ENCODE results near the gene SLC35F6. TPM values are rescaled to one million over a fixed set of nuclear protein-coding genes. Genes with fewer than 3 reads are reported as not detected.
"Not testable (repeated sequence)": the region's sequence is repeated elsewhere in the genome, so short reads cannot be mapped to it uniquely, and the experiment has no call there.

Gene SLC35F6
- total and polyA plus RNA-seq, 9 donors, result 11.1 to 53.5 (median 26.8) TPM

GRCh38 chr2:26757873-26758789 lies 6.0 kb upstream of the SLC35F6 start:
- Histone ChIP-seq H3K36me3 (no peaks in the 10 kb centered on the region), H3K4me3 (no peak overlapping the region), H3K27me3 (no peaks in the 10 kb centered on the region), H3K27ac (no peak overlapping the region), H3K9me3 (no peaks in the 10 kb centered on the region), H3K4me1 (ENCODE audit: insufficient read depth) (peaks cover 10% of the 10 kb centered on the region)
- 26 to 33% (median 33%) methylated on average over 6 of the region's 6 CpGs for WGBS, 3 donors
- no peak for TF ChIP-seq CTCF (IDR thresholded peaks at IDR 0.05)
- TF ChIP-seq EP300 (IDR thresholded peaks at IDR 0.05), result peak; percentile 12
- DNase-seq, result peak; percentile 60 to 76 (median 68)
- intact Hi-C loops (cut with DNase I), result no loop called here

GRCh38 chr2:26758790-26759321 lies 5.2 kb upstream of the SLC35F6 start:
- peaks cover 10% of the 10 kb centered on the region for H3K4me1 ChIP-seq (ENCODE audit: insufficient read depth)
- no peaks in the 10 kb centered on the region for H3K27me3 ChIP-seq
- no peak for DNase-seq
- TF ChIP-seq EP300 (IDR thresholded peaks at IDR 0.05), result no peak
- TF ChIP-seq POLR2A (IDR thresholded peaks at IDR 0.05), result no peak
- no peak for TF ChIP-seq CTCF (IDR thresholded peaks at IDR 0.05)
- H3K27ac ChIP-seq, result no peak overlapping the region
- H3K36me3 ChIP-seq, result no peaks in the 10 kb centered on the region
- WGBS, 3 donors, result 34 to 56% (median 40%) methylated on average over 7 of the region's 7 CpGs
- H3K4me3 ChIP-seq, result no peak overlapping the region
- H3K9me3 ChIP-seq, result no peaks in the 10 kb centered on the region
- intact Hi-C loops (cut with DNase I), result no loop called here

GRCh38 chr2:26759845-26760244 lies 4.2 kb upstream of the SLC35F6 start:
- H3K27me3 ChIP-seq, result no peaks in the 10 kb centered on the region
- DNase-seq, result no peak
- no peak overlapping the region for H3K4me3 ChIP-seq
- H3K36me3 ChIP-seq, result no peaks in the 10 kb centered on the region
- no peaks in the 10 kb centered on the region for H3K9me3 ChIP-seq
- TF ChIP-seq EP300 (IDR thresholded peaks at IDR 0.05) (no peak), POLR2A (IDR thresholded peaks at IDR 0.05) (no peak), CTCF (IDR thresholded peaks at IDR 0.05) (no peak)
- WGBS, 3 donors, result 90 to 99% (median 96%) methylated on average over 5 of the region's 5 CpGs
- no peak overlapping the region for H3K27ac ChIP-seq
- intact Hi-C loops (cut with DNase I), result no loop called here
- H3K4me1 ChIP-seq (ENCODE audit: insufficient read depth), result peaks cover 10% of the 10 kb centered on the region

- H3K27me3 ChIP-seq; H3K36me3 ChIP-seq; H3K4me3 ChIP-seq; DNase-seq; H3K27ac ChIP-seq; intact Hi-C loops (cut with DNase I); H3K9me3 ChIP-seq: not testable (repeated sequence)
- WGBS, 3 donors, result 75 to 81% (median 79%) methylated on average over 10 of the region's 10 CpGs
- peaks cover 16% of the 10 kb centered on the region for H3K4me1 ChIP-seq (ENCODE audit: insufficient read depth)
Measured at GRCh38 chr2:26760991-26761390, 3.1 kb upstream of the SLC35F6 start.

GRCh38 chr2:26763019-26763418 lies 1.1 kb upstream of the SLC35F6 start:
- WGBS, 3 donors, result 92 to 95% (median 94%) methylated on average over 10 of the region's 10 CpGs
- H3K36me3 ChIP-seq, result no peaks in the 10 kb centered on the region
- no peaks in the 10 kb centered on the region for H3K9me3 ChIP-seq
- intact Hi-C loops (cut with DNase I), result no loop called here
- H3K4me1 ChIP-seq (ENCODE audit: insufficient read depth), result peaks cover 16% of the 10 kb centered on the region
- H3K4me3 ChIP-seq, result no peak overlapping the region
- TF ChIP-seq POLR2A (IDR thresholded peaks at IDR 0.05) (no peak), EP300 (IDR thresholded peaks at IDR 0.05) (no peak), CTCF (IDR thresholded peaks at IDR 0.05) (no peak)
- H3K27ac ChIP-seq, result no peak overlapping the region
- H3K27me3 ChIP-seq, result no peaks in the 10 kb centered on the region
- DNase-seq, result no peak

All from ovary (tissue), 9 donors.